Keratinocyte (primary cell): ENCODE measurements around the gene CXXC4.

Experiments
- CTCF ChIP-seq, 3 experiments: IDR thresholded peaks in 1 of 3; conservative IDR thresholded peaks in 1 of 3; optimal IDR thresholded peaks in 1 of 3; 2 replicates in 2 of 3; 3 replicates in 1 of 3; pipeline versions ENCODE3 to v1.5.1; 2011; ENCODE audit warnings: low read length in 3 of 3, mild to moderate bottlenecking in 3 of 3, moderate library complexity in 2 of 3, control low read depth in 1 of 3, inconsistent platforms in 1 of 3; ENCODE audit not compliant: insufficient read depth in 2 of 3; ENCODE audit errors: extremely low read depth in 1 of 3
- EZH2 ChIP-seq: IDR thresholded peaks from one replicate; pipeline ENCODE4 v1.6.1; 2012; ENCODE audit warnings: inconsistent platforms, mild to moderate bottlenecking, low read length, moderate library complexity

GRCh38 chr4:104420766-104421165 is 73.9 kb downstream of the CXXC4 start:
- TF ChIP-seq CTCF (optimal IDR thresholded peaks at IDR 0.05 in 1 of 3, IDR thresholded peaks at IDR 0.05 in 1 of 3, conservative IDR thresholded peaks at IDR 0.05 in 1 of 3; ENCODE audit: extremely low read depth in 1 of 3, insufficient read depth in 2 of 3, low read length in 3 of 3) = no peak
- TF ChIP-seq EZH2 = no peak
